DLD1 (cell line): ENCODE results near the gene PRDM16.

Experiments used
- in situ Hi-C: cut with HindIII; loops from 2 replicates; pipeline ENCODE4 v1.10.0; 2017; ENCODE audit warnings: low sequenced_read_pairs

Gene PRDM16

DNA sequence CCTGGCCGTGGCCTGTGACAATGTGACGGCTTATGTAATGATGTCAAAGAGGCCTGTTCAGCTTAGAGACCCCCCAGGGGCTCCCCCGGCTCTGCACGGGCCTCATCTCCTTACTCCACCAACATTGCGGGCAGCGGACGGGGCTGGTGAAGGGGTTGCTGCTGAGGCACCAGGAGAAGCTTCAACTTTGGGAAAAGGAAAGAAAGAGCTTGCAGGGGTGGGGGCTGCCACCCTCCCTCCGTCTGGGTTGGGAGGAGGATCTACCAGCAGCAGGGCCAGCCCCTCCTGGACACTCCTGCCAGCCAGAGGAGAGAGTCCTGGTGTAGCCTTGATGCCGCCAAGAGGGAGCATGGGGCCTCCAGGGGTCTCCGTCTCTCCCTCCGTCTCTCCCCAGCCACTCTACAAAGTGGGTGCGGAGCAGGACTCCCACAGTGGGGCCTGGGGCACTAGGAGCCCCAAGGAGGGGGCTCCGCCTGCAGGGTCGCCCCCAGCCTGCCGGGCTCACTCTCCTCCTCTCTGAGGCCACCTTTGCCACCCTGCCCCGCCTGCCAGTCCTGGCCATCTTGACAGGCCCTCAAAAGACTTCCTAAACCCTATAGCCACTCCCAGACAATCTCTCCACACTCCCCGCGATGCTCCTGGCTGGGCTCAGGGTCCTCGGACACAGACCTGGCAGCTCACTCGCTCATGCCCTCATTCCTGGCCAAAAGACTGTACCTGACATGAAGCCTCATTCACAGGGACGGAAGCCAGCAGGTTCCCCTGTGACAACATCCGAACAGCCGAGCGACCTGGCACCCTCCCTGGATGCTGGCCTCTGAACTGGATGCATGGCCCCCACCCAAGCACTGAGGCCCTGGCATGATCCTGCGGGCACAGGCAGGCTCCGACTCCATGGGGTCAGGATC lies 255.0 kb downstream of the PRDM16 start:
- in situ Hi-C loops, result no loop called here

DNA sequence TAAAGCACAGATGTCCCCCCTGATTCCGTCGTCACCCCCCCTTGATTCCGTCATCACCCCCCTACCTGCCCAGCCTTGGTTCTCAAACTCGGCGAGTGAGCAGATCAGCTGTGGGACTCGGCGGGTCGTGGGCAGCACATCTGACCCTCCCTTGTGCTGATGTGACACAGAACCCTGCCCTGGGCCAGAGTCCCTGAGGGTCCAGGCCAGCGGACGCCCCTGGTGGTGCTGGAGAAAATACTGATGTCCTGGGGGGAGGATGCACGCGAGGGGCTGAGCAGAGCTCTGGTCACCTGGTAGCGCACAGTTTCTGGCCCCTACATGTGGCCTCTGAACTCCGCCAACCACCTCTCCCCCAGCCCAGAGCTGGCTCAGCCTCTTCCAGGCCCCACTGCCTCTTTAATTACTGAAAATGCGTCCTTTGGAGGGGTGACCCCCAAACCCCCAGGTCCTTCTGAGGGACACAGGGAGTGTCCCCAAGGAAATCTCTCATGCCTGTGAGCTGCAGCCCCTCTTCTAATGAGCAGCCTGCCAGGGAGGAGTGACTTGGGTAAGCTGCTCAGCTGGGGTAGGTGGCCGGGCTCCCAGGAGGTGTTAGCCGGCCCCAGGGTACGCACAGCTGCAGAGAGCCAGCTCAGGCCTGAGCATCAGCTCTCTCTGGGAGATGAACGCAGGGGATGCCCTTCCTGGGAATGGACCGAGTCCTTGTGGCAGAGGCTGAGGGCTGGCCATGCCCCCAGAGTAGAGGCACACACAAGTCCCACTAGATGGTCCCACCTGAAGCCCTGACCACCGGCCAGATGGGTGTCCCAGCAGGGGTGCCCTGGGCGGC lies 255.9 kb downstream of the PRDM16 start:
- in situ Hi-C loops, result no loop called here

DNA sequence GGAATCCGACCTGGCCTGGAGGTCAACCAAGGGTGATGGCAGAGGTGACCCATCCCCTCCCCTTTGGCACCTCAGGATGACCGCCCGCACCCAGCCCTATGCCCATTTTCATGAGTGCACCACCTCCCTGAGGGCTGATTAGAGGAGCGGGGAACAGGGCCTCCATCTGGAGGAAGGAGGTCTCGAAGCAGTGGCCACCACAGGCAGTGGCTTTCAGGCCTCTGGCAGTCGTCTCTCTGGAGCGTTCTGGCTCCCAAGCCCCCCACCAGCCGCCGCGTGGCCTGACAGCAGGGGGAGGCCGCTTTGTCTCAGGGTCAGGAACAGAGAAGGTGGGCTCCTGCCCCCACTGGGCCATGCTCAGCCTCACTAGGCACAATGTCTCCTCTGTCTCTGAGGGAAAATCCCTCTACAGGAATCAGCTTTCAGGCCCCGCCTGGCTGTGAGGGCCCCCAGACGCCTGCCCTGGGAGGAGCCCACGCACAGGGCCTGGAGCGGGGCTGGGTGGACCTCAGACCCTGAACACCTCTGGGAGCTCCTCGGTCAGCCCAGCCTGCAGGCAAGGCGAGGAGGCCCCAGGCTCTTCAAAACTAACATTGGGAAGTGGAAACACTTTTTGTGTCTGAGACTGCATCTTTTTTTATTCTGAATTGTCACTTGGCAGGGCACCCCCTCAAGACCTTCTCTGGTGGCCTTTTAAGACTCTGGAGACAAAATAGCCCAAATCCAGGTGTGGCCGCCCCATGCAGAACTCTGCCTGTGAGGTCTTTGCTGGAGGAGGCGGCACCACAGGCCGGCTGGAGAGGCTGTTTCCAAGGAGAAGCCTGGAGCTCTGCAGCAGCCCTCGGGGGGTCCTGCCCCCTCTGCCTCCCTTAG lies 257.7 kb downstream of the PRDM16 start:
- in situ Hi-C loops, result no loop called here

DNA sequence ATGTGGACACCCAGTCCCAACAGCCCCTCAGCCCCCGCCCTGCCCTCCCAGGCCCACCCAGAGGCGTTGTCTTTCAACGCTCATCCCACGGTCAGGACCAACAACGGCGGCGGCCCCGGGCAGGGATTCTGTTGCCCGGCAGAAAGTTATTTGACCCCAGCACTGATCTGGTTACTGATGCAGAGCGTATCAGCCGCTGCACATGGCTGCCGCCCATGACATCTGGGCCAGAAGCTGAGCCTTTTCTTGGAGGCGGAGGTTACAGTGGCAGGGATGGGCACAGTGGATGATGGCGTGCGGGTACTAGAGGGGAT lies 258.3 kb downstream of the PRDM16 start:
- in situ Hi-C loops, result no loop called here

GRCh38 chr1:3327936-3328590 lies 259.1 kb downstream of the PRDM16 start:
- in situ Hi-C loops, result no loop called here

DNA sequence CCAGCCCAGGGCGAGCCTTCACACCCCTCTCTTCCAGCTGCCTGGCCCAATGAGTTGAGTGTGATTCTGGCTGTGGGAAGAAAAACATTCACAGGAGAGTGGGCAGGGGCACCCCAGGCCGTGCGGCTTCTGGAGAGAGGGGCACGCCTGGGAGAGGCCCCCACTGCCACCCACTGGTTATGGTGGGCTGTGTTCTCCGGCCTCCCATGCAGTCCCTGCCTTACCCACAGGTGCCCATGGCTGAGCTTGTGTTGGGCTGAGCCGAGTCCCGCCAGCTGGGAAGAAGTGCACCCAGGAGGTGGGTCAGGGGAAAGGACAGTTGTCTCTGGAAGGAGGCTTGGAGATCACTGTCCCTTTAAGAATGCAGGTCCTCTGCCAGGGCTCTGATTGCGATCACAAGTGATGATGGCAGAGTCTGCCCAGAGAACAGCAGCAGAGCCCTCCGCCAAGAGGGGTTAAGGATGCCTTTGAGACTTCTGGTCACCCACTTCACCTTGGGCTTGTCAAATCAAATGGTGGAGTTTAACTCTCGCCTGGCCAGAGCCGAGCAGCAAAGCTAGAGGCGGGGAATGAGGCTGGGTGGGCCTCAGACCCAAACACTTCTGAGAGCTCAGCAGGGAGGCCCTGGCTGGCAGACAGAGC lies 260.8 kb downstream of the PRDM16 start:
- in situ Hi-C loops, result no loop called here

- in situ Hi-C loops, result no loop called here
These were observed 261.8 kb downstream of the PRDM16 start for GRCh38 chr1:3330771-3331245.

- in situ Hi-C loops, result no loop called here
These were observed 262.6 kb downstream of the PRDM16 start for GRCh38 chr1:3331564-3331963.

GRCh38 chr1:3332043-3332442 lies 263.0 kb downstream of the PRDM16 start:
- in situ Hi-C loops, result no loop called here

GRCh38 chr1:3332662-3333061 lies 263.7 kb downstream of the PRDM16 start:
- in situ Hi-C loops, result no loop called here

- in situ Hi-C loops, result no loop called here
These were observed 264.9 kb downstream of the PRDM16 start for GRCh38 chr1:3333903-3334302.

DNA sequence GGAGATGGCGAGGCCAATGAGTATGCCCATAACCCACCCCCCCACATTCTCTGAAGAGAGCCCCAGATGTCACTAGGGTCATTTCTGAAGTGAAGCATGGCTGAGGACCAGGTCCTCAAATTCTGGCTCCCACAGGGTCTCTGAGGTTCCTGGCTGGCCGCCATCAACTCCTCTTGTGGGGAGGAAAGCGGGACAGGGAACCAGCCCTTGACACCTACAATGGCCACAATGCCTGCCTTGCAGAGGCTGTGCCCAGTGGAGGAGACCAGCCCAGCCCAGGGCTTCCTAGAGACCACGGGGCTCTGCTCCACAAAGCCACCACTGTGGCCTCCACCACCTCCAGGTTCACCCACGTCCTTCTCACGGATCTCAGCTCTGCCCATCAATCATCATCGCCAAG lies 265.4 kb downstream of the PRDM16 start:
- in situ Hi-C loops, result no loop called here

GRCh38 chr1:3335754-3336640 lies 267.0 kb downstream of the PRDM16 start:
- in situ Hi-C loops, result no loop called here

- in situ Hi-C loops, result no loop called here
These were observed 267.9 kb downstream of the PRDM16 start for GRCh38 chr1:3336641-3337630.

- in situ Hi-C loops, result no loop called here
These were observed 269.1 kb downstream of the PRDM16 start for GRCh38 chr1:3337798-3338724.

- in situ Hi-C loops, result no loop called here
These were observed 269.7 kb downstream of the PRDM16 start for GRCh38 chr1:3338725-3339070.

GRCh38 chr1:3339856-3340255 lies 270.9 kb downstream of the PRDM16 start:
- in situ Hi-C loops, result no loop called here
